Progenitor cell of endocrine pancreas (in vitro differentiated cells): ENCODE measurements around the gene PROM1. TPM values are rescaled to one million over a fixed set of nuclear protein-coding genes. Genes with fewer than 3 reads are reported as not detected.
A peak's percentile ranks its signal among the peaks of the same experiment; 100 is the strongest.

ENCODE experiments used
- DNase-seq: peaks from one replicate; pipeline ENCODE4 v3.0.0; 2021; ENCODE audit warnings: low spot score; ENCODE audit not compliant: unreplicated experiment
- H3K27ac Mint-ChIP-seq: 2 replicates; pipeline ENCODE4 v1.8.0; 2021; ENCODE audit warnings: mild to moderate bottlenecking, moderate library complexity, mixed read lengths
- H3K27me3 Mint-ChIP-seq: 2 replicates; pipeline ENCODE4 v1.8.0; 2021; ENCODE audit warnings: mixed read lengths
- H3K36me3 Mint-ChIP-seq: 2 replicates; pipeline ENCODE4 v1.8.0; 2022; ENCODE audit warnings: mixed read lengths; ENCODE audit not compliant: insufficient read depth
- H3K4me1 Mint-ChIP-seq: 2 replicates; pipeline ENCODE4 v1.8.0; 2021; ENCODE audit warnings: low read depth, mixed read lengths
- H3K4me3 Mint-ChIP-seq: 2 replicates; pipeline ENCODE4 v1.8.0; 2021; ENCODE audit warnings: low read depth, mild to moderate bottlenecking, moderate library complexity, mixed read lengths
- H3K9me3 Mint-ChIP-seq: 2 replicates; pipeline ENCODE4 v1.8.0; 2021; ENCODE audit warnings: low read depth, mixed read lengths
- total RNA-seq: library from RNA; stranded (reverse); gene quantifications from 2 replicates; pipeline ENCODE4 v1.2.1, GENCODE V29; 2021
- TF ChIP-seq, protein P1 (sequence below): fragments of 200-600 bp; sonication (generic); IDR thresholded peaks from one replicate; pipeline ENCODE4 v1.5.0; 2021; ENCODE audit warnings: antibody characterized with exemption, mild to moderate bottlenecking; ENCODE audit not compliant: unreplicated experiment

Gene PROM1
- total RNA-seq, 1 donor from 2014 or later, result 105 TPM

DNA sequence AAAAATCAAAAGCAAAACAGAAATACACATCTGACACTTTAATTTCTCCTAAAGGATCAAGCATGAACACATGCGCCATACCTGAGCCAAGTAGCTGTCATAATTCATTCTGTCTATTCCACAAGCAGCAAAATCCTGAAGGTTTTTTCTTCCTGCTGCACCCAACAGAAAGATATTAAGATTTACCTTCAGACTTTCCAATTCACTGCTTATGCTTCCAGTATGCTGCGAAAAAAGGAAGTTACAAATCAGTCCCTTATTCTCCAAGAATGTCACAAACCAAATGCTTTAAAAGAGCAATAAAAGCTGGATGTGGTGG is 91.7 kb downstream of the PROM1 start:
- Mint-ChIP-seq H3K4me1 (peaks cover 7% of the 10 kb centered on the region), H3K9me3 (no peaks in the 10 kb centered on the region), H3K4me3 (no peak overlapping the region), H3K36me3 (peaks cover 34% of the 10 kb centered on the region), H3K27me3 (no peaks in the 10 kb centered on the region), H3K27ac (no peak overlapping the region)
- TF ChIP-seq, protein P1, sequence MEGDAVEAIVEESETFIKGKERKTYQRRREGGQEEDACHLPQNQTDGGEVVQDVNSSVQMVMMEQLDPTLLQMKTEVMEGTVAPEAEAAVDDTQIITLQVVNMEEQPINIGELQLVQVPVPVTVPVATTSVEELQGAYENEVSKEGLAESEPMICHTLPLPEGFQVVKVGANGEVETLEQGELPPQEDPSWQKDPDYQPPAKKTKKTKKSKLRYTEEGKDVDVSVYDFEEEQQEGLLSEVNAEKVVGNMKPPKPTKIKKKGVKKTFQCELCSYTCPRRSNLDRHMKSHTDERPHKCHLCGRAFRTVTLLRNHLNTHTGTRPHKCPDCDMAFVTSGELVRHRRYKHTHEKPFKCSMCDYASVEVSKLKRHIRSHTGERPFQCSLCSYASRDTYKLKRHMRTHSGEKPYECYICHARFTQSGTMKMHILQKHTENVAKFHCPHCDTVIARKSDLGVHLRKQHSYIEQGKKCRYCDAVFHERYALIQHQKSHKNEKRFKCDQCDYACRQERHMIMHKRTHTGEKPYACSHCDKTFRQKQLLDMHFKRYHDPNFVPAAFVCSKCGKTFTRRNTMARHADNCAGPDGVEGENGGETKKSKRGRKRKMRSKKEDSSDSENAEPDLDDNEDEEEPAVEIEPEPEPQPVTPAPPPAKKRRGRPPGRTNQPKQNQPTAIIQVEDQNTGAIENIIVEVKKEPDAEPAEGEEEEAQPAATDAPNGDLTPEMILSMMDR, result no peak
- no peak for DNase-seq

DNA sequence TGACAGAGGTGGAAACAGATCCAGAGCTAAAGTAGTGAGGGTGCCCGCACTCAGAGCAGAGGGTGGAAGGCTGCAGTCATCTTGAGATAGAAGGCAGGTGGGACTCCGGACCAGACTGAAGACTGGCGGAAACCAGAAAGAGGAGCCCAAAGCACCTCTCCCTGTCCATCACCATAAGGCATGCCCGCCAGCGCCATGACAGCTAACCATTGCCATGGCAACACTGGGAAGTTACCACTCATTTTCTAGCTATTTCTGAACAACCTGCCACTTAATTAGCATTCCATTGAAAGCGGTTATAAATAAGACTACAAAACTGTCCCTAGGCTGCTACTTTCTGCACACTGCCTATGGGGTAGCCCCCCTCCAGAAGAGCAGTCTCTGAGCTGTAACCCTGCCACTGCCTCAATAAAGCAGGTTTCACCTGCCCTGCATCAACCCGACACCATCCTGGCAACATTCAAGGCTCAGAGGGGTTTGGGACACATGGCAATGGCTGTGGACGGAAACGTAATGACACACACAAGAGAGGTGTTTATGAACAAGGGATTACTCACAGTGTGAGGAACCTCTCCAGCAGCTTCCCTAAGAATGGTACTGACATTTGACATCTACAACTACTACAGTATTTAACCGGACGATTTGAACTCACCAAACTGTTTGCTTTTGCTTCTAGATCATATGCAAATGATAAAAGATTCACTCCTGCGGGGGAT is 93.1 kb downstream of the PROM1 start:
- Mint-ChIP-seq H3K9me3 (no peaks in the 10 kb centered on the region), H3K4me1 (peaks cover 7% of the 10 kb centered on the region), H3K27me3 (no peaks in the 10 kb centered on the region), H3K36me3 (peaks cover 39% of the 10 kb centered on the region), H3K27ac (no peak overlapping the region), H3K4me3 (no peak overlapping the region)
- TF ChIP-seq, protein P1, result no peak
- DNase-seq, result no peak

DNA sequence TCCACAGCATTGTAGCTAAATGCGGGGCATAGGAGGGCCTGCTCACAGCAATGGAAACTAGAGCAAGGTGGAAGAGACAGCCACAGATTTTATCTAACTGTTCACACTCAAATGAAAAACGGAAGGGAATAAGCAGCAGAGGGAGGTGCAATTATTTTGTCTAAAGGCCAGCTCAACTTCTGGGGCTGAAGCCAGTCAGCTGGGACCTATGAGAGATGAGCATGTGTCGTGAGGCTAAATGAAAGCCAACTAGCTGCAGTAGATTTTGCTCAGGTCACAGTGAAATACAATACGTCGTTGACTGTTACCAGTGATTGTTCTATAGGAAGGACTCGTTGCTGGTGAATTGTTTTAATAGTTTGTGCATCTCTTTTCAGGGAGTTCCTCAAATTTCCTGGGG is 94.4 kb downstream of the PROM1 start:
- Mint-ChIP-seq H3K4me3 (no peak overlapping the region), H3K4me1 (peaks cover 7% of the 10 kb centered on the region), H3K27me3 (no peaks in the 10 kb centered on the region), H3K9me3 (no peaks in the 10 kb centered on the region), H3K27ac (peak overlapping the region; percentile 2), H3K36me3 (peaks cover 44% of the 10 kb centered on the region)
- DNase-seq, result no peak
- TF ChIP-seq, protein P1, result no peak

DNA sequence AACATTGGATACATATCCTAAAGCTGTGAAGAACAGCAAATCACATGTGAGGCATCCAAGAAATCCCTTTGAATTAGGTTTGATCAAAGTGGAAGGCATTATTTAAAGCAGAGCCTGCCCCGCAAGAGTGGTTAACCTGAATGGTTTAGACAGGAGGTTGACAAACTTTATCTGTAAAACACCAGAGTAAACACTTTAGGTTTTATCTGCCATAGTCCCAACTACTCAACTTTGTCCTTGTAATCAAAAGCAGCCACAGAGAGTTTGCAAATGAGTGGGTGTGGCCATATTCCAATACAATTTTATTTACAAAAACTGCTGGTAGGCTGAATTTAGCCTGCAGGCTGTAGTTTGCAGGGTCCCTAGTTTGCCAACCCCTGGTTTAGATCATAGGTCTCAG is 95.6 kb downstream of the PROM1 start:
- Mint-ChIP-seq H3K4me1 (peaks cover 7% of the 10 kb centered on the region), H3K27ac (no peak overlapping the region), H3K4me3 (no peak overlapping the region), H3K36me3 (peaks cover 41% of the 10 kb centered on the region), H3K9me3 (no peaks in the 10 kb centered on the region), H3K27me3 (no peaks in the 10 kb centered on the region)
- TF ChIP-seq, protein P1, result no peak
- no peak for DNase-seq

DNA sequence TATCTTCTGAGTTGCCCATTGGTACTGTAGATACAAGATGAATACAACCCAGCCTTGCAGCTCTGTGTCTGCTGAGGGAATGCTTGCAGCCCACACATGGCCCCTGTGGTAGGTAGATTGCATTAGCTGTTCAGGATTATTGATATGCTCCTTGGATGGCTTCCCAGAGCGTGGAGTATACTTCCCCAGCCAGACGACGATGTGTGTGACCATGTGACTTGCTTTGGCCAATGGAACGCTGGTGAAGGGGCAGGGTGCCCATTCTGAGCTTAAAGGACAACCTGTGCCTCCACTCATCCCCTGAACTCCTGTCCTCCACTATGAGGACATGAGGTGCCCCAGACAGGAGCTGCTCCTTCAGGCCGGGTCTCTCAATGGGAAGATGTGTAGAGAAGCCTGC is 96.9 kb downstream of the PROM1 start:
- TF ChIP-seq, protein P1, result no peak
- Mint-ChIP-seq H3K9me3 (no peaks in the 10 kb centered on the region), H3K4me1 (peaks cover 7% of the 10 kb centered on the region), H3K27ac (no peak overlapping the region), H3K36me3 (peaks cover 51% of the 10 kb centered on the region), H3K27me3 (no peaks in the 10 kb centered on the region), H3K4me3 (no peak overlapping the region)
- DNase-seq, result no peak
